ENCODE measurements around the gene RAB3A.

DNA sequence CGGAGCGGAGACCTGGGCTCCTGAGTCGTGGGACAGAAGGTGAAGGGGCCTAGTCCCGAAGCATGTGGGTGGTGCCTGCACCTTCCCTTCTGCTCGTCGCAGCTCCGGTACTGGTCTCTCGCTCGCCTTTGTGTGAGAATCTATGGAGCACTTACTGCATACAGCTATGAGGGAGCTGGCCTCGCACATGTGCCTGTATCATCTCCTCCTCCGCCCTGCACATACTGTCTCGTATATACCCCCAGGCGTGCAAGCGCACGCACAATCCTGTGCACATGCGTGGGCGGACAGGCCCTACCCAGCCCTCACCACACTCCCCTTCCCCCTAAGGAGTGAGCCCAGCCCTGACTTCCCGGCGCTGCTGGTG is 42.2 kb downstream of the RAB3A start:
- TF ChIP-seq, protein P1, sequence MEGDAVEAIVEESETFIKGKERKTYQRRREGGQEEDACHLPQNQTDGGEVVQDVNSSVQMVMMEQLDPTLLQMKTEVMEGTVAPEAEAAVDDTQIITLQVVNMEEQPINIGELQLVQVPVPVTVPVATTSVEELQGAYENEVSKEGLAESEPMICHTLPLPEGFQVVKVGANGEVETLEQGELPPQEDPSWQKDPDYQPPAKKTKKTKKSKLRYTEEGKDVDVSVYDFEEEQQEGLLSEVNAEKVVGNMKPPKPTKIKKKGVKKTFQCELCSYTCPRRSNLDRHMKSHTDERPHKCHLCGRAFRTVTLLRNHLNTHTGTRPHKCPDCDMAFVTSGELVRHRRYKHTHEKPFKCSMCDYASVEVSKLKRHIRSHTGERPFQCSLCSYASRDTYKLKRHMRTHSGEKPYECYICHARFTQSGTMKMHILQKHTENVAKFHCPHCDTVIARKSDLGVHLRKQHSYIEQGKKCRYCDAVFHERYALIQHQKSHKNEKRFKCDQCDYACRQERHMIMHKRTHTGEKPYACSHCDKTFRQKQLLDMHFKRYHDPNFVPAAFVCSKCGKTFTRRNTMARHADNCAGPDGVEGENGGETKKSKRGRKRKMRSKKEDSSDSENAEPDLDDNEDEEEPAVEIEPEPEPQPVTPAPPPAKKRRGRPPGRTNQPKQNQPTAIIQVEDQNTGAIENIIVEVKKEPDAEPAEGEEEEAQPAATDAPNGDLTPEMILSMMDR (conservative IDR thresholded peaks at IDR 0.05 in 1 of 2, IDR thresholded peaks at IDR 0.05 in 1 of 2; ENCODE audit: extremely low read depth in 1 of 2, insufficient read depth in 1 of 2, low read depth in 1 of 2, low read length in 2 of 2), result no peak
- TF ChIP-seq EZH2 (IDR thresholded peaks at IDR 0.05; ENCODE audit: borderline replicate concordance, low read length), result no peak
